ENCODE data around the gene ATP1B2.
A peak's percentile ranks its signal among the peaks of the same experiment; 100 is the strongest.

ATP1B2 gene

DNA sequence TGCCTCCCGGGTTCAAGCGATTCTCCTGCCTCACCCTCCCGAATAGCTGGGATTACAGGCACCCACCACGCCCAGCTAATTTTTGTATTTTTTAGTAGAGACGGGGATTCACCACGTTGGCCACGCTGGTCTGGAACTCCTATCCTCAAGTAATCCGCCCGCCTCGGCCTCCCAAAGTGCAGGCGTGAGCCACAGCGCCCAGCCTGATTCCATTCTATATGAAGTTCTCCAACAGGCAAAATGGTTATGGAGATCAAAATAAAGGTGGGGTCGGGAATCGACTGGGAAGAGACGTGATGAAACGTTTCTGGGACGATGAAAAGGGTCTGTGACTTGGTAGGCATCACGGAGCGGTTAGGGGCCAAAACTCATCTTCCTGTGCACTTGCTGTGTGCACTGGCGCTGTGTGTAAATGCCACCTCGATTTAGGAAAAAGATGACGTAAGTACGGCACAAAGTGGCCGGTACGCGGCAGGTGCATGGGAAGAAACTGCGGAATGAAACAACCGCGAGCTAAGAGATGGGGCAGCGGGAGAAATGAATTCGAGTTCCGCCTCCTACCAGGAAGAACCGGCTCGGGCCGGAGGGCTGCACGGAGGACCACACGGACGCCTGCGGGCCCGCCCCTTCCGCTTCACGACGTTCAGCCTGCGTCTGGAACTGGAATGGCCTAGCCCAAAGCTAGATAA, 35.0 kb downstream of the ATP1B2 start:
- peak; percentile 77 for DNase-seq (ENCODE audit: low read depth, low spot score)

- peak; percentile 68 for DNase-seq (ENCODE audit: low read depth, low spot score)
Measured at GRCh38 chr17:7686222-7687071, 35.7 kb downstream of the ATP1B2 start.

- DNase-seq (ENCODE audit: low read depth, low spot score): peak; percentile 84
Measured at GRCh38 chr17:7687072-7687907, 36.6 kb downstream of the ATP1B2 start, which contains the start of gene TP53. Gene TP53 (minus strand): TSS chr17:7687490. CDS start chr17:7676594, 10,896 bp downstream.

- peak; percentile 94 for DNase-seq (ENCODE audit: low read depth, low spot score)
Measured at GRCh38 chr17:7687908-7688807, 37.4 kb downstream of the ATP1B2 start, which contains the start of gene WRAP53. Gene WRAP53 (plus strand): TSS chr17:7688477. CDS start chr17:7688649, 172 bp downstream.

DNA sequence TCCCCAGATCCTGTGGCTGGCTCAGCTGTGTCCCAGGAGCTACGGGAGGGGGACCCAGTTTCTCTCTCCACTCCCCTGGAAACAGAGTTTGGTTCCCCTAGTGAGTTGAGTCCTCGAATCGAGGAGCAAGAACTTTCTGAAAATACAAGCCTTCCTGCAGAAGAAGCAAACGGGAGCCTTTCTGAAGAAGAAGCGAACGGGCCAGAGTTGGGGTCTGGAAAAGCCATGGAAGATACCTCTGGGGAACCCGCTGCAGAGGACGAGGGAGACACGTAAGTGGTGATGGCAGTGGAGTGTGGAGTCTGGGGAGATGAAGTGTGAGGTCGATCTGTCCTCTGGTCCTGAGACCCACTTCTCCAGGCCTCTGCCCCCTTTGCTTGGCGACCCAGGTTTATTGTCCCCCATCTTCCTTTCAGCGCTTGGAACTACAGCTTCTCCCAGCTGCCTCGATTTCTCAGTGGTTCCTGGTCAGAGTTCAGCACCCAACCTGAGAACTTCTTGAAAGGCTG, 38.1 kb downstream of the ATP1B2 start:
- DNase-seq (ENCODE audit: low read depth, low spot score): no peak

DNA sequence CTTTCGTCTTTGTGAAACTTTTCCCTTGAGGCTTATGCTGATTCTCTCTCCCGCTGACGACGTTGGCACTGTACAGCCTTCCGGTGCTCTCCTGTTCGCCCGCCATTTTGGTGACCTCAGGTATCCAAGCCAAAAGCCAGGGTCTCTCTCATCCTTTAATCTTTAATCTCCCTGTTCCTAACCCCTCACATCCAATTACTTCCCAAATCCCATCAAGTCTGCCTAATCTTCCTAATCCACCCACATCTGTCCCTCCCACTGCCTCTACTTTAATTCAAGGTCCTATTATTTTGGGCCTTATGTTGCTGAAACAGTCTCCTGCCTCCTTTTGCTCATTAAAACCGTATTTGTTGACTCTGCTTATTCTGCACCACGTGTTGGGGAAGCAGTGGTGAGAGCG, 44.9 kb downstream of the ATP1B2 start:
- no peak for DNase-seq (ENCODE audit: low read depth, low spot score)

DNA sequence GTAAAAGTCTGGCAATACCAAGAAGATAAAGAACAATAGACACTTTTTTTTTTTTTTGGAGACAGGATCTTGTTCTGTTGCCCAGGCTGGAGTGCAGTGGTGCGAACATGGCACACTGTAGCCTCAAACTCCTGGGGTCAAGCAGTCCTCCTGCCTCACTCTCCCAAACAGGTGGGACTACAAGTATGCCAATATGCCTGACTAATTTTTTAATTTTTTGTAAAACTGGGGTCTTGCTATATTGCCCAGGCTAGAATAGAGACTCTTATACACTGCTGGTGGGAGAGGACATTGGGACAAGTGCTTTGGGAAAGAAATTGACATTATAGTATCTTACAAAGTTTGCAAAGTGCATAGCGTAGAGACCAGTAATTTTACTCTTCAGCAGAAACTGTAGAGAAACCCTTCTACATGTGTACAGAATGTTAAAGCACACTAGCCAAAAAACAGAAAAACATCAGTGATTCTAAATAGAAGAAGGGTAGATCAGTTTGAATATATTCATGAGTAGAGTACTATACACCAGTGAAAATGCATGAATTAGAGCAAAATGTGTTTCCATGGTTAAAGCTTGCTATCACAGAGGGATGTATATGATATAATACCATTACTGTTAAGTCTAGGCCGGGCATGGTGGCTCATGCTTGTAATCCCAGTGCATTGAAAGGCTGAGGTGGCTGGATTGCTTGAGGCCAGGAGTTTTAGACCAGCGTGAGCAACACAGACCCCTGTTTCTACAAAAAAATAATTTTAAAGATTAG, 47.3 kb downstream of the ATP1B2 start:
- DNase-seq (ENCODE audit: low read depth, low spot score): no peak

DNA sequence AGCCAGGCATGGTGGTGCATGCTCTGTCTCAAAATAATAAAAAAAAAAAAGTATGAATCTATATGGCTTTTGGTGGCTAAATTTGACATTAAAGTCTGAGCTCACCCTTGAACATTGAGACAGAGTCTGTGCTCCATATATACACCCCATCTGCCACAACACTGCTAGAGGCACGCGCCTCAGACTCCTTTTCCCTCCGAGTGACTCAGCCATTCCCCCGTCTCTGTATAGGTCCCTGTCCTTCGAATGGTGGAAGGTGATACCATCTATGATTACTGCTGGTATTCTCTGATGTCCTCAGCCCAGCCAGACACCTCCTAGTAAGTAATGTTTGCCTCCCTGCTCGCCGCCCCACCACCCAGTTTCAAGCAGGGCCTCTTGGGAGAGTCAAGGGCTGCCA, 49.8 kb downstream of the ATP1B2 start:
- DNase-seq (ENCODE audit: low read depth, low spot score): no peak

DNA sequence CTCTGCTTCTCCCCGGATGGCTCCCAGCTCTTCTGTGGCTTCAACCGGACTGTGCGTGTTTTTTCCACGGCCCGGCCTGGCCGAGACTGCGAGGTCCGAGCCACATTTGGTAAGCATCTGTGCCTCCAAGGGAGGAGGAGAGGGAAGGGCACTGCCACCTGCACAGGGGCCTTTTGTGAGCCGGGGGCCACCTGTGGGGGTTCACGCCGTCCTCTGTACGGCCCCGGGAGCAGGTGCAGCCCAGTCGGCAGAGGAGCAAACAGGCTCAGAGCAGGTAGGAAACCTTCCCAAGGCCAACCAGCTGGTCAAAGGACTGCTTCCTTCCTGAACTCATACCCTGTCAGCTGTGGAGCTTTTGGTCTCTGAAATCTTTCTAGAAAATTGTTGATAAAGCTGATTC, 51.0 kb downstream of the ATP1B2 start:
- no peak for DNase-seq (ENCODE audit: low read depth, low spot score)

DNA sequence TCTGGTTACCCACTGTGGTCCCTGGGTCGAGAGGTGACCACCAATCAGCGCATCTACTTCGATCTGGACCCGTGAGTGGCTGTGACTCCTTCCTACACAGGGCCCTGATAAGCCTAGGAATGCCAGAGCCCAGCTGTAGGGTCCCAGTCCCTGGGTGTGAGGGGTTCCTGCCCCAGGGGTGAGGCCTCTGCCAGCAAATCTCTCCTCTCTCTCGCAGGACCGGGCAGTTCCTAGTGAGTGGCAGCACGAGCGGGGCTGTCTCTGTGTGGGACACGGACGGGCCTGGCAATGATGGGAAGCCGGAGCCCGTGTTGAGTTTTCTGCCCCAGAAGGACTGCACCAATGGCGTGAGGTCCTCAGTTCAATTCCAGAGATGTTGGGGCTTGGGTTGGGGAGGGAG, 52.0 kb downstream of the ATP1B2 start:
- DNase-seq (ENCODE audit: low read depth, low spot score): no peak

DNA sequence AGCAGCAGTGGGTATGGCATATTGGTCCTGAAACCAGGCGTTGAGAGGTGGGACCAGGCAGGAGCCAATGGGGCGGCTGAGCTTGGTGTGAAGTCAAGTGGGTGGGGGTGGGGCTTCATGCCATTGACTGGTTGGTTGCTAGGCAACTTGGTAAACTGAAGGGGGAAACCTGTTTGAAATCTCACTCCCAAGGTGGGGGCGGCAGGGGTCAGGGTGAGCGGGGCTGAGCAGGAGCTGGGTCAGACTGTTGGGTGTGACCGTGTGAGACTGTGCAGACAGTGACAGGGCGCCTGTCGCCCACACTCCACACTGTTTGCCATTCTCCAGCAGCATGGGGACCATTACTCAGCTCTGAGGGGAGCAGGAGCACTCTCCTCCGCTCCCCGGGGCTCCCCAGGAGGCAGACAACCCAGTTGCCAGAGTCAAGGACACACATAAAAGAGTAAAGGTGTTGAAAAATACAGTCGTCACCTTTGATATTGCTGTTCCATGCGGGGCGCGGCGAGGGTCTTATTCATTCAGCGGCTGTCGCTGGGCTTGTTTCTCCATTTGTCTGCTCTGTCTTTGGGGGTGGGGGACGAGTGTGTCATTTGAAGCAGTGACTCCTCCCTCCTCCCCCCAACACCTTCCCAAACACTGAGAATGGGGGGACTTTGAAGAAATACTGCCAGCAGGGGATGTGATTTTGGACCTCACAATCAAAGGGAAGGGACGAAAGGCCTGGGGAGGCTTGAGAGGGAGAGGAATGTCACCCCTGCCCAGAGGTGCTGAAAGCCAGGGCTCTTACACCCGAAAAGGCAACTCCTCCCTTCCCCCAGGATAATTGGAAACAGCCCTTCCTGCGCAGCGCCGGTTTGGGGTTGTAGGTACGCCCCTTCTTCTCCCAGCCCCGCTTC, 53.1 kb downstream of the ATP1B2 start:
- DNase-seq (ENCODE audit: low read depth, low spot score): no peak

DNA sequence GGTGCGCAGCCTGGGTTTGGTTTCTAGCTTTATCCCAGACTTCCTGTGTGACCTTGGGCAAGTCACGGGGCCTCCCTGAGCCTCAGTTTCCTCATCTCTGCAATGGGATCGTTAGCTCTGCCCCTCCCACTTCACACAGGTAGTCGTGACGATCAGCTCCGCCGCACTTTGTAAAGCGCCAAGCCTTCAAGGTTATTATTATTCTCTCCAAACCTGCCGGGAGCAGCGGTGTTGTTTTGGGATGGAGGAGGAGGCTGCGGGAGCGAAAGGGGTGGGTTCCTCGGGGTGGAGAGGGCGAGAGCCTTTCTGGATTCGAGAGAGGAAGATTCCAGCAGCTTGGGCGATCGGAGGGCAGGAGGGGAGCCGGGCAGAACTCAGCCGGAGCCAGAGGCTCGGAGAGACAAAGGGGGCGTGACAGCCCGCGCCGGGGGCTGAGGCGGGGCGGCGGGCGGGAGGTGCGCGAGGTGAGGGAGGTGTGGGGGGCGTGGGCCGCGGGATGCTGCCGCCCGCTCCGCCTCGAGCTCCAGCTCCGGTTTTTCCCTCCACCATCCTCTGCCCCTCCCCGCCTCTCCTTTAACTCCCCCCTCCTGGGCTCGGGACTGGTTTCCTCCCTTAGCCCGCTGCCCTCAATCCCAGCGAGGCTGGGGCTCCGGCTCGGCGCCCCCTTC, 54.0 kb downstream of the ATP1B2 start, which contains the start of gene EFNB3:
Gene EFNB3, plus strand, starts transcription at position 602 of the 668 bp plus-strand sequence. CDS start 397 bp downstream, outside the sequence.
- no peak for DNase-seq (ENCODE audit: low read depth, low spot score)

DNA sequence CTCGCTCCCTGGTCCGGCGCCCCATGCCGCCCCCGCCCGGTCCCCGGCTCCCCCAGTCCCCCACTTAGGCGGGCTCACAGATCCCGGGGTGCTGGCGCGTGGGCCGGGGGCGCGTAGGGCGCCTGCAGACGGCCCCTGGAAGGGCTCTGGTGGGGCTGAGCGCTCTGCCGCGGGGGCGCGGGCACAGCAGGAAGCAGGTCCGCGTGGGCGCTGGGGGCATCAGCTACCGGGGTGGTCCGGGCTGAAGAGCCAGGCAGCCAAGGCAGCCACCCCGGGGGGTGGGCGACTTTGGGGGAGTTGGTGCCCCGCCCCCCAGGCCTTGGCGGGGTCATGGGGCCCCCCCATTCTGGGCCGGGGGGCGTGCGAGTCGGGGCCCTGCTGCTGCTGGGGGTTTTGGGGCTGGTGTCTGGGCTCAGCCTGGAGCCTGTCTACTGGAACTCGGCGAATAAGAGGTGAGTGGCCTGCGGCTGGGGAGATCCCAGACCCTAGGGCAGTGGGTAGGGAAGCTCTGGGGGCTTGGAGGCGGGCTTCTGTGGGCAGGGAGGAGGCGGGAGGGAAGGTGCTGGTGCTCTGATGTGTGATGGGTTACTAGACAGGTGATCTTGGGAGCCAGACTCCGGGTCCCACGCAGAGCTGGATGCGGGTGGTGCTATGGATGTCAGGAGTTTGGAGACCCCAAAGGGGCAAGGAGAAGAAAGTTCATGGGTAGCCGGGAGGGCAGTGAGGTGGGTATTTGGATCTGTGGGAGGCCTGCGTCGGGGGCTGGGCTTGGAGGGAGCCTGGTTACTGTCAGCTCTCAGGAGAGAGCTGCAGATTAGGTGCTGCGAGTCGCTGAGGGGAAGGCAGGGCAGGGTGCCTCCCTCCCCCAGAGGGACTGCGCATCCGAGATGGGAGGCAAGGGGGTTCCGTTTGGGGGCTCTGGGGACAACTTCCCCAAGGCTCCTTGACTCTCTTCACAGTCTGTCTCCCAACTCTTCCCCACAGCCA, 54.8 kb downstream of the ATP1B2 start:
- no peak for DNase-seq (ENCODE audit: low read depth, low spot score)

DNA sequence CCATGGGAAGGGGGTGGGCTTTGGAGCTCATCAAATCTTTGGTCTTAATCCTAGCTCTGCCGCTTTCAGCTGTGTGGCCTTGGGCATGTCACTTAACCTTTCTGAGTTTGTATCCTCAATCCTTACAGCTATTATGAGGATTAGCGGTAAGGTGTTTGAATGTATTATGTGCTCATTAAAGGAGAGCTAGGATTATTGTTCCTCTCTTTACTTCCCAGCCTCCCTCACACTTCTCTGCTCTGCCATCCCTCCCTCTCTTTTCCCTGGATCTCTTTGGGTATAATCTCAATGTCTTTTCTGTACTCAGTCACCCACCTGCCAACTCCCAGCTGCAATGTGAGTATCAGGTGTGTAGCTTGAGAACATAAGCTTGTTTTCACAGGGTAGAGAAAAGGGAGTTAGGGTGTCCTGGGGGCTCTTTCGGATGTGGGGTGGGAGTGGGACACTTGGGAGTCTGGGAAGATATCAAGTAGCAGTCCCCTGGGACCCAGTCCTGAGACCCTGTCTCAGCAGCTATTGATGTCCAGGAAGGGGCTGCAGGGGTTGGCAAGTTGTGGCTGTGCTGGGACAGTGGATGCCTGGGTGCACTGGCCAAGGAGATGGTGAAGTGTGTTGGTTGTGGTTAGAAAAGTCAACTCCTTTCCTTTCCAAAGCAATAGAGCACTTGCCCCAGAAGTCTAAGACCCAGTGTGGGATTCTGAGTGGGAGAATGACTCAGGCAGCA, 56.1 kb downstream of the ATP1B2 start:
- no peak for DNase-seq (ENCODE audit: low read depth, low spot score)

Measured in activated CD4-positive, CD25-positive, alpha-beta regulatory T cell treated with anti-CD3 and anti-CD28 coated beads, Interleukin-2, amount 50 U/mL, for 16 hours (primary cell).